Activated naive CD4-positive, alpha-beta T cell treated with anti-CD3 and anti-CD28 coated beads, Interleukin-2, amount 50 U/mL, for 72 hours (primary cell): ENCODE data around the gene KRCC1. TPM values are rescaled to one million over a fixed set of nuclear protein-coding genes. Genes with fewer than 3 reads are reported as not detected.
A peak's percentile ranks its signal among the peaks of the same experiment; 100 is the strongest.
"Not testable (repeated sequence)": the region's sequence is repeated elsewhere in the genome, so short reads cannot be mapped to it uniquely, and the experiment has no call there.

ENCODE experiments used
- ATAC-seq, 2 donors: fragments of 150-1000 bp; cut with Tn5 transposase; 2 replicates each; pipeline ENCODE4 v1.10.0; 2021; ENCODE audit warnings: mild to moderate bottlenecking in 2 of 2, moderate library complexity in 2 of 2
- DNase-seq, 2 donors: peaks; one replicate each; pipeline ENCODE4 v3.0.0; 2021 to 2022; ENCODE audit warnings: low spot score in 2 of 2
- H3K27ac Mint-ChIP-seq, 2 donors: one replicate each; pipeline ENCODE4 v1.8.0; 2022; ENCODE audit warnings: mild to moderate bottlenecking in 2 of 2, mixed read lengths in 2 of 2
- H3K36me3 Mint-ChIP-seq, 2 donors: one replicate each; pipeline ENCODE4 v1.8.0; 2022; ENCODE audit warnings: mixed read lengths in 2 of 2
- H3K9me3 Mint-ChIP-seq, 2 donors: one replicate each; pipeline ENCODE4 v1.8.0; 2022; ENCODE audit warnings: mixed read lengths in 2 of 2
- total RNA-seq, 2 donors: library from RNA; stranded (reverse); gene quantifications; one replicate each; pipeline ENCODE4 v1.2.3, GENCODE V29; 2022

Gene KRCC1
- total RNA-seq, 2 donors from 2014 or later: 1.3 to 11.7 TPM

GRCh38 chr2:88059979-88060906, 4.7 kb upstream of the KRCC1 start:
- Mint-ChIP-seq H3K27ac (no peak overlapping the region), H3K36me3 (peaks cover 7 to 10% of the 10 kb centered on the region in 2 donors), H3K9me3 (no peaks in the 10 kb centered on the region)
- DNase-seq: no peak
- ATAC-seq: peak; percentile 32 to 39

GRCh38 chr2:88058191-88058590, 2.6 kb upstream of the KRCC1 start:
- Mint-ChIP-seq H3K9me3 (no peaks in the 10 kb centered on the region), H3K36me3 (peaks cover 26 to 27% of the 10 kb centered on the region in 2 donors), H3K27ac (no peak overlapping the region)
- no peak for DNase-seq
- ATAC-seq: no peak

GRCh38 chr2:88057437-88057844, 1.9 kb upstream of the KRCC1 start:
- H3K27ac Mint-ChIP-seq: peak overlapping the region in 1 of 2 donors; percentile 98
- DNase-seq: no peak
- H3K36me3 Mint-ChIP-seq: peaks cover 30 to 32% of the 10 kb centered on the region in 2 donors

GRCh38 chr2:88054782-88055370, 707 bp downstream of the KRCC1 start:
- ATAC-seq (no peak), DNase-seq (no peak)
- no peaks in the 10 kb centered on the region for H3K9me3 Mint-ChIP-seq
- H3K36me3 Mint-ChIP-seq: peaks cover 35 to 37% of the 10 kb centered on the region in 2 donors
- peak overlapping the region; percentile 98 for H3K27ac Mint-ChIP-seq

More at GRCh38 chr2:88057437-88057844, 1.9 kb upstream of the KRCC1 start:
- no peak for ATAC-seq
- H3K9me3 Mint-ChIP-seq: no peaks in the 10 kb centered on the region

GRCh38 chr2:88053934-88054781, 1.4 kb downstream of the KRCC1 start:
- Mint-ChIP-seq H3K36me3 (peaks cover 35 to 37% of the 10 kb centered on the region in 2 donors), H3K9me3 (no peaks in the 10 kb centered on the region), H3K27ac (peak overlapping the region; percentile 98)
- no peak for DNase-seq
- no peak for ATAC-seq

GRCh38 chr2:88053296-88053695, 2.3 kb downstream of the KRCC1 start:
- Mint-ChIP-seq H3K27ac (peak overlapping the region; percentile 5 to 98), H3K36me3 (peaks cover 35 to 37% of the 10 kb centered on the region in 2 donors), H3K9me3 (no peaks in the 10 kb centered on the region)
- ATAC-seq: no peak
- no peak for DNase-seq

- H3K9me3 Mint-ChIP-seq: no peaks in the 10 kb centered on the region
- H3K27ac Mint-ChIP-seq: no peak overlapping the region
- DNase-seq (no peak), ATAC-seq (no peak)
- peaks cover 35 to 37% of the 10 kb centered on the region in 2 donors for H3K36me3 Mint-ChIP-seq
Observed at GRCh38 chr2:88051792-88052191, 3.8 kb downstream of the KRCC1 start.

- no peaks in the 10 kb centered on the region for H3K9me3 Mint-ChIP-seq
- no peak for ATAC-seq
- no peak overlapping the region for H3K27ac Mint-ChIP-seq
- H3K36me3 Mint-ChIP-seq: peaks cover 19 to 32% of the 10 kb centered on the region in 2 donors
- DNase-seq: no peak
Observed at GRCh38 chr2:88049622-88050021, 6.0 kb downstream of the KRCC1 start.

- no peak overlapping the region for H3K27ac Mint-ChIP-seq
- DNase-seq (no peak), ATAC-seq (no peak)
- peaks cover 12 to 22% of the 10 kb centered on the region in 2 donors for H3K36me3 Mint-ChIP-seq
- H3K9me3 Mint-ChIP-seq: no peaks in the 10 kb centered on the region
Observed at GRCh38 chr2:88048541-88048940, 7.0 kb downstream of the KRCC1 start.

GRCh38 chr2:88045561-88045960, 10.0 kb downstream of the KRCC1 start:
- not testable (repeated sequence) for DNase-seq, H3K36me3 Mint-ChIP-seq, H3K27ac Mint-ChIP-seq, ATAC-seq, H3K9me3 Mint-ChIP-seq

GRCh38 chr2:88042476-88042875, 13.1 kb downstream of the KRCC1 start:
- H3K27ac Mint-ChIP-seq: no peak overlapping the region
- H3K9me3 Mint-ChIP-seq: no peaks in the 10 kb centered on the region
- no peak for DNase-seq
- peaks cover 0 to 15% of the 10 kb centered on the region in 2 donors for H3K36me3 Mint-ChIP-seq
- no peak for ATAC-seq

GRCh38 chr2:88038263-88039105, 17.1 kb downstream of the KRCC1 start:
- DNase-seq: no peak
- ATAC-seq: peak; percentile 52 to 87
- Mint-ChIP-seq H3K27ac (peak overlapping the region in 1 of 2 donors; percentile 61), H3K36me3 (peaks cover 10 to 28% of the 10 kb centered on the region in 2 donors), H3K9me3 (peaks cover 0 to 11% of the 10 kb centered on the region in 2 donors)

- H3K36me3 Mint-ChIP-seq: peaks cover 10 to 28% of the 10 kb centered on the region in 2 donors
- peaks cover 0 to 11% of the 10 kb centered on the region in 2 donors for H3K9me3 Mint-ChIP-seq
- DNase-seq: no peak
- no peak for ATAC-seq
- no peak overlapping the region for H3K27ac Mint-ChIP-seq
Observed at GRCh38 chr2:88036606-88037005, 19.0 kb downstream of the KRCC1 start.

- DNase-seq: no peak
- ATAC-seq: no peak
- Mint-ChIP-seq H3K27ac (no peak overlapping the region), H3K9me3 (peaks cover 0 to 11% of the 10 kb centered on the region in 2 donors), H3K36me3 (peaks cover 10 to 28% of the 10 kb centered on the region in 2 donors)
Observed at GRCh38 chr2:88036182-88036581, 19.4 kb downstream of the KRCC1 start.

GRCh38 chr2:88032070-88032702, 23.4 kb downstream of the KRCC1 start:
- no peak overlapping the region for H3K27ac Mint-ChIP-seq
- ATAC-seq (no peak), DNase-seq (no peak)
- peaks cover 25 to 35% of the 10 kb centered on the region in 2 donors for H3K36me3 Mint-ChIP-seq
- H3K9me3 Mint-ChIP-seq: peaks cover 0 to 11% of the 10 kb centered on the region in 2 donors
